ENCODE measurements around the gene ALDH8A1.

DNA sequence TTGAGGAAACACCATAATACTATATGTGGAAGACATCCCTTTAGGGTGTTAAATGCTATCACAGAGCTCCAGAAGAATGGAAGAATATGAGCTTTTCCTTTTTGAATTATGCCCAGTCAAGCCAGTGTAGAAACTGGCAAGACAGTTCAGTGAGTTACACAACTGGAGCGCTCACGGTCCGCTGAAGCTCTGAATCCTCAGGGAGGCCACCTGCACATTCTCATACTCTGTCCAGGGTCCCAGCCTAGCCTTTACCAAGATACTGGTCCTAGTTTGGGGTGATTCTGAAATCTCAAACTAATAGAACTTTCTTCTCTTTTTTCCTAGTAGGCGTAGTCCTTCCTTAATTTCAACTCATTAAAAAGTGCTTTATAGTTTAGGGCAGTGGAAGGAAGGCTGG, 51.3 kb downstream of the ALDH8A1 start:
- TF ChIP-seq, protein P1, sequence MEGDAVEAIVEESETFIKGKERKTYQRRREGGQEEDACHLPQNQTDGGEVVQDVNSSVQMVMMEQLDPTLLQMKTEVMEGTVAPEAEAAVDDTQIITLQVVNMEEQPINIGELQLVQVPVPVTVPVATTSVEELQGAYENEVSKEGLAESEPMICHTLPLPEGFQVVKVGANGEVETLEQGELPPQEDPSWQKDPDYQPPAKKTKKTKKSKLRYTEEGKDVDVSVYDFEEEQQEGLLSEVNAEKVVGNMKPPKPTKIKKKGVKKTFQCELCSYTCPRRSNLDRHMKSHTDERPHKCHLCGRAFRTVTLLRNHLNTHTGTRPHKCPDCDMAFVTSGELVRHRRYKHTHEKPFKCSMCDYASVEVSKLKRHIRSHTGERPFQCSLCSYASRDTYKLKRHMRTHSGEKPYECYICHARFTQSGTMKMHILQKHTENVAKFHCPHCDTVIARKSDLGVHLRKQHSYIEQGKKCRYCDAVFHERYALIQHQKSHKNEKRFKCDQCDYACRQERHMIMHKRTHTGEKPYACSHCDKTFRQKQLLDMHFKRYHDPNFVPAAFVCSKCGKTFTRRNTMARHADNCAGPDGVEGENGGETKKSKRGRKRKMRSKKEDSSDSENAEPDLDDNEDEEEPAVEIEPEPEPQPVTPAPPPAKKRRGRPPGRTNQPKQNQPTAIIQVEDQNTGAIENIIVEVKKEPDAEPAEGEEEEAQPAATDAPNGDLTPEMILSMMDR (IDR thresholded peaks at IDR 0.05 in 8 of 11, conservative IDR thresholded peaks at IDR 0.05 in 3 of 11) = no peak
- no peak for TF ChIP-seq POLR2AphosphoS5 (IDR thresholded peaks at IDR 0.05)
